Measurements from ENCODE around the gene POFUT2. TPM values are rescaled to one million over a fixed set of nuclear protein-coding genes. Genes with fewer than 3 reads are reported as not detected.

The POFUT2 gene
- total RNA-seq, 1 experiment from 2014 or later, result 31.4 TPM

DNA sequence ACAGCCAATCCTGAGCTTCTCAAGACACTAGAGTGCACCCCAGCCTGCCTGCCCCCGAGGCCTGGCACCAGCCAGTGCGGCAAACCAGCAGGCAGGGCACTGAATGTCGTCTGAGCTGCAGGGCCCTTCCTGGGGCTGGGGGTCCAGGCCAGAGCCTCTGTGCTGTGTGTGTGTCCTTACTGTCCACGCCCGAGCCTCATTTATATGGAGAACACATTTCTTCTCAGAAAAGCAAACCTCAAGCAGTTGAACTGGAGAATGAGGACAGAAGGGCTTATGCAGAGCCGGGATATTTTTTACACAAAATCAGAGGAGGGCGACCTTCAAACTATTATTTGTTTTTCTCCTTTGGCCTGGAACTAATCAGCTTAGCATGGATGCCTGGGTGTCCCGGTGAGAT lies 52.7 kb downstream of the POFUT2 start:
- BruUV-seq (replicated peaks), result no TSS peak
- Mint-ChIP-seq H3K36me3 (ENCODE audit: insufficient read depth, unreplicated experiment) (no peaks in the 10 kb centered on the region), H3K27me3 (ENCODE audit: unreplicated experiment) (peaks cover 43% of the 10 kb centered on the region), H3K4me1 (ENCODE audit: low read depth, unreplicated experiment) (no peaks in the 10 kb centered on the region), H3K27ac (ENCODE audit: unreplicated experiment) (no peak overlapping the region), H3K4me3 (ENCODE audit: low read depth, unreplicated experiment) (no peak overlapping the region), H3K9me3 (ENCODE audit: low read depth, unreplicated experiment) (no peaks in the 10 kb centered on the region)
- no peak for DNase-seq
- CTCF ChIA-PET, result no interaction called here
- intact Hi-C loops (cut with micrococcal nuclease; ENCODE audit: unreplicated experiment), result no loop called here
- TF ChIP-seq, protein P1, sequence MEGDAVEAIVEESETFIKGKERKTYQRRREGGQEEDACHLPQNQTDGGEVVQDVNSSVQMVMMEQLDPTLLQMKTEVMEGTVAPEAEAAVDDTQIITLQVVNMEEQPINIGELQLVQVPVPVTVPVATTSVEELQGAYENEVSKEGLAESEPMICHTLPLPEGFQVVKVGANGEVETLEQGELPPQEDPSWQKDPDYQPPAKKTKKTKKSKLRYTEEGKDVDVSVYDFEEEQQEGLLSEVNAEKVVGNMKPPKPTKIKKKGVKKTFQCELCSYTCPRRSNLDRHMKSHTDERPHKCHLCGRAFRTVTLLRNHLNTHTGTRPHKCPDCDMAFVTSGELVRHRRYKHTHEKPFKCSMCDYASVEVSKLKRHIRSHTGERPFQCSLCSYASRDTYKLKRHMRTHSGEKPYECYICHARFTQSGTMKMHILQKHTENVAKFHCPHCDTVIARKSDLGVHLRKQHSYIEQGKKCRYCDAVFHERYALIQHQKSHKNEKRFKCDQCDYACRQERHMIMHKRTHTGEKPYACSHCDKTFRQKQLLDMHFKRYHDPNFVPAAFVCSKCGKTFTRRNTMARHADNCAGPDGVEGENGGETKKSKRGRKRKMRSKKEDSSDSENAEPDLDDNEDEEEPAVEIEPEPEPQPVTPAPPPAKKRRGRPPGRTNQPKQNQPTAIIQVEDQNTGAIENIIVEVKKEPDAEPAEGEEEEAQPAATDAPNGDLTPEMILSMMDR (IDR thresholded peaks at IDR 0.05; ENCODE audit: unreplicated experiment), result no peak

DNA sequence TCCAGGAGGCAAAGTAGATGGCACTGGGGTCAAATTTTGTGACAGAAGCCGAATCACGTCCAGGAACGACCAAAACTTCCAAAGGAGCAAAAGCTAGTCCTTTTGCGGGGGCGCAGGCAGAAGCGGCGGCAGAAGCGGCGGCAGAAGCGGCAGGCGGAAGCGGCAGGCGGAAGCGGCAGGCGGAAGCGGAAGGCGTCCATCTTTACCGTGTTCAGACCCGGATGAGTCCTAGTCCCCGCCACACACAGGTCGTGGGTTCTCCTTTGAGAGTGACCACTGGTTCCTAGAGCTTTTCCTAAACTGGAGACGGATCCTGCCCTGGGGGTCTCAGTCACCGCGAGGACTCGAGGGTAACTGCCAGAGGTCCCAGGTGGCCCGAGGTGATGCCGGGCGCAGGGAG lies 53.6 kb downstream of the POFUT2 start:
- intact Hi-C loops (cut with micrococcal nuclease; ENCODE audit: unreplicated experiment), result no loop called here
- Mint-ChIP-seq H3K27ac (ENCODE audit: unreplicated experiment) (no peak overlapping the region), H3K4me1 (ENCODE audit: low read depth, unreplicated experiment) (no peaks in the 10 kb centered on the region), H3K27me3 (ENCODE audit: unreplicated experiment) (peaks cover 48% of the 10 kb centered on the region), H3K36me3 (ENCODE audit: insufficient read depth, unreplicated experiment) (no peaks in the 10 kb centered on the region), H3K4me3 (ENCODE audit: low read depth, unreplicated experiment) (no peak overlapping the region), H3K9me3 (ENCODE audit: low read depth, unreplicated experiment) (no peaks in the 10 kb centered on the region)
- no peak for DNase-seq
- TF ChIP-seq, protein P1 (IDR thresholded peaks at IDR 0.05; ENCODE audit: unreplicated experiment), result no peak
- no TSS peak for BruUV-seq (replicated peaks)
- CTCF ChIA-PET, result no interaction called here

DNA sequence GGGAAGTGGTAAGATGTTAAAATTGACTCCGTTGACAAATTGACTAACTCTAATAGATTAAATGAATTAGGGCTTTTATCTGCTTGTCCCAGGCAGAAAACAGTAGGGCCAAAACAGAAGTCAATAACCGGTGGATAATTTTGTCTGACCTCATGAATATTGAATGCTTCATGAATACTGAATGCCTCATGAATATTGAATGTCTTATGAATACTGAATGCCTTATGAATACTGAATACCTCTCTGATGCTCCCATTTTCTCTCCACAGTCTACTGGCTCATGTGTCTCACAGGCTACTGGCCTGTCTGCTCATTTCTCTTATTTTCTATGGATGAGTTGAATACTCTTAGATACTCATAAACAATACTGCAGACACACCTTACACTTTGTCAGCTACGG lies 56.0 kb downstream of the POFUT2 start:
- no peaks in the 10 kb centered on the region for H3K36me3 Mint-ChIP-seq (ENCODE audit: insufficient read depth, unreplicated experiment)

DNA sequence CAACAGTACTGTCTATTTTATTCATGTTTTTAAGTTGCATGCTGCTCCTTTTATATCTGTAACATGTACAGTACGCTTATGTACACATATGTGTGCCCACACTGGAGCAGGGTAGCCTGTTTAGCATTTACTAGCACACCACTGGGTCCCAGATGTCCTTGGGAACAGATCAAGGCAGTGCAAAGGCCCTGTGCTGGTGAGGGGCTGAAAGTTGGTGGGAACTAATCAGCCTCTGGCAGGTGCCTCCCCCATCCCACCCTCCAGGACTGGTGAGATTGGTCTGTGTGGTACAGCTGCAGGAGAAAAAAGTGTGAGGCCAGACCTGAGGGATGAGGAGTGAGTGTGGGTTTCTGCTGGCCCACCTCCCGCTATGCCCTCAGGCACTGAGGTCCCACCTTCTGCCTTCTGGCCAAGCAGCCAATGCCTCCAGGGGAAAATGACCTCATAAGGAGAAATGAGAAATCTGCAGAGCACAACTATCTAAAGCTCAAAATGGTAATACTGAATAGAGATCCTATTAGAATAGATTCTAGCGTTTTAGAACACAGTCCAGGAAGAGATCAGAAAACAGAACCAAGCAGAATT lies 58.9 kb downstream of the POFUT2 start:
- Mint-ChIP-seq H3K4me1 (ENCODE audit: low read depth, unreplicated experiment) (no peaks in the 10 kb centered on the region), H3K27me3 (ENCODE audit: unreplicated experiment) (peaks cover 58% of the 10 kb centered on the region), H3K9me3 (ENCODE audit: low read depth, unreplicated experiment) (no peaks in the 10 kb centered on the region), H3K27ac (ENCODE audit: unreplicated experiment) (no peak overlapping the region), H3K4me3 (ENCODE audit: low read depth, unreplicated experiment) (no peak overlapping the region), H3K36me3 (ENCODE audit: insufficient read depth, unreplicated experiment) (no peaks in the 10 kb centered on the region)
- CTCF ChIA-PET, result interaction anchor here (0.5 kb wide), 1 partner anchor 1279 kb away, joined by 3 read pairs; no protein-coding TSS in a partner anchor
- no TSS peak for BruUV-seq (replicated peaks)
- intact Hi-C loops (cut with micrococcal nuclease; ENCODE audit: unreplicated experiment), result no loop called here
- TF ChIP-seq, protein P1 (IDR thresholded peaks at IDR 0.05; ENCODE audit: unreplicated experiment), result no peak
- DNase-seq, result no peak

More for the DNA sequence above, 56.0 kb downstream of the POFUT2 start:
- intact Hi-C loops (cut with micrococcal nuclease; ENCODE audit: unreplicated experiment), result no loop called here
- Mint-ChIP-seq H3K27ac (ENCODE audit: unreplicated experiment) (no peak overlapping the region), H3K4me3 (ENCODE audit: low read depth, unreplicated experiment) (no peak overlapping the region), H3K27me3 (ENCODE audit: unreplicated experiment) (peaks cover 56% of the 10 kb centered on the region), H3K4me1 (ENCODE audit: low read depth, unreplicated experiment) (no peaks in the 10 kb centered on the region), H3K9me3 (ENCODE audit: low read depth, unreplicated experiment) (no peaks in the 10 kb centered on the region)
- no TSS peak for BruUV-seq (replicated peaks)
- CTCF ChIA-PET, result no interaction called here
- no peak for DNase-seq
- TF ChIP-seq, protein P1 (IDR thresholded peaks at IDR 0.05; ENCODE audit: unreplicated experiment), result no peak
